GM23338 (cell line): ENCODE measurements around the gene GRIK4. TPM values are rescaled to one million over a fixed set of nuclear protein-coding genes. Genes with fewer than 3 reads are reported as not detected.

Experiments used
- ATAC-seq: fragments of 200-7000 bp; cut with Tn5 transposase; 3 replicates; pipeline ENCODE4 v1.9.1; 2020
- DNase-seq: peaks from one replicate; pipeline ENCODE4 v3.0.0-alpha.2; 2015; ENCODE audit warnings: low spot score
- H2AFZ ChIP-seq: fragments of 200-600 bp; sonication (generic); 2 replicates; pipeline ENCODE4 v1.8.0; 2016; ENCODE audit warnings: antibody characterized with exemption, mild to moderate bottlenecking, moderate library complexity
- H3F3A ChIP-seq: fragments of 200-600 bp; sonication (generic); replicated peaks from 2 replicates; pipeline ENCODE4 v1.8.0; 2017; ENCODE audit warnings: antibody characterized with exemption, mixed run types, low read depth
- H3K27ac ChIP-seq: fragments of 200-600 bp; sonication (generic); 2 replicates; pipeline ENCODE4 v1.6.1; 2016; ENCODE audit warnings: low read depth
- H3K27me3 ChIP-seq: fragments of 200-600 bp; sonication (generic); 2 replicates; pipeline ENCODE4 v1.8.0; 2016; ENCODE audit warnings: mild to moderate bottlenecking, mixed run types, moderate library complexity; ENCODE audit not compliant: insufficient read depth
- H3K36me3 ChIP-seq: fragments of 200-600 bp; sonication (generic); 2 replicates; pipeline ENCODE4 v1.8.0; 2016; ENCODE audit warnings: mild to moderate bottlenecking; ENCODE audit not compliant: insufficient read depth
- H3K4me1 ChIP-seq: fragments of 200-600 bp; sonication (generic); 2 replicates; pipeline ENCODE4 v1.8.0; 2016; ENCODE audit warnings: mild to moderate bottlenecking, moderate library complexity; ENCODE audit not compliant: insufficient read depth
- H3K4me2 ChIP-seq: fragments of 200-600 bp; sonication (generic); 2 replicates; pipeline ENCODE4 v1.7.1; 2017; ENCODE audit warnings: mixed run types
- H3K4me3 ChIP-seq: fragments of 200-600 bp; sonication (generic); 2 replicates; pipeline ENCODE4 v1.6.1; 2016; ENCODE audit warnings: mixed run types
- H3K79me2 ChIP-seq: fragments of 200-600 bp; sonication (generic); replicated peaks from 2 replicates; pipeline ENCODE4 v1.8.0; 2017; ENCODE audit warnings: mild to moderate bottlenecking; ENCODE audit not compliant: insufficient read depth
- H3K9me2 ChIP-seq: fragments of 200-600 bp; sonication (generic); 2 replicates; pipeline ENCODE4 v1.8.0; 2017; ENCODE audit not compliant: insufficient read depth
- H4K20me1 ChIP-seq: fragments of 200-600 bp; sonication (generic); replicated peaks from 2 replicates; pipeline ENCODE4 v1.8.0; 2017; ENCODE audit warnings: mild to moderate bottlenecking; ENCODE audit not compliant: insufficient read depth
- H3K27ac Mint-ChIP-seq: 2 replicates; pipeline ENCODE4 v1.8.0; 2020; ENCODE audit warnings: inconsistent platforms, mild to moderate bottlenecking, moderate library complexity, mixed read lengths
- H3K27me3 Mint-ChIP-seq: 3 replicates; pipeline ENCODE4 v1.8.0; 2022; ENCODE audit warnings: low read depth, mild to moderate bottlenecking, moderate library complexity, mixed read lengths, inconsistent platforms; ENCODE audit not compliant: insufficient read depth, poor library complexity
- H3K36me3 Mint-ChIP-seq: 3 replicates; pipeline ENCODE4 v1.8.0; 2021; ENCODE audit warnings: low read depth, mild to moderate bottlenecking, inconsistent platforms, moderate library complexity, mixed read lengths
- H3K4me1 Mint-ChIP-seq: 3 replicates; pipeline ENCODE4 v1.8.0; 2020; ENCODE audit warnings: mild to moderate bottlenecking, inconsistent platforms, mixed read lengths
- H3K4me3 Mint-ChIP-seq: 3 replicates; pipeline ENCODE4 v1.8.0; 2021; ENCODE audit warnings: moderate library complexity, mild to moderate bottlenecking, inconsistent platforms, mixed read lengths
- H3K9me3 Mint-ChIP-seq: 3 replicates; pipeline ENCODE4 v1.8.0; 2020; ENCODE audit warnings: moderate library complexity, mild to moderate bottlenecking, inconsistent platforms, mixed read lengths
- CREB1 ChIP-seq: fragments of 250-450 bp; sonication (Bioruptor Pico); IDR thresholded peaks from 2 replicates; pipeline ENCODE4 v1.5.0; 2020; ENCODE audit warnings: low read depth, mild to moderate bottlenecking, moderate library complexity
- CTCF ChIP-seq, 2 experiments: fragments of 200-600 bp in 1 of 2; sonication (generic) in 1 of 2; conservative IDR thresholded peaks; 2 replicates each; pipeline versions ENCODE4 v1.5.1 to v1.6.1; 2016 to 2017; ENCODE audit warnings: antibody characterized with exemption in 2 of 2, low read depth in 2 of 2, mild to moderate bottlenecking in 2 of 2, moderate library complexity in 1 of 2
- ETS1 ChIP-seq: IDR thresholded peaks from 2 replicates; pipeline ENCODE4 v1.6.1; 2016; ENCODE audit warnings: antibody characterized with exemption
- EZH2 ChIP-seq: fragments of 200-600 bp; sonication (generic); IDR thresholded peaks from one replicate; pipeline ENCODE4 v1.8.0; 2017; ENCODE audit warnings: antibody characterized with exemption, mild to moderate bottlenecking, low read depth; ENCODE audit not compliant: unreplicated experiment
- EZH2phosphoT487 ChIP-seq: fragments of 200-600 bp; sonication (generic); IDR thresholded peaks from one replicate; pipeline ENCODE4 v1.8.1; 2018; ENCODE audit warnings: antibody characterized with exemption; ENCODE audit not compliant: unreplicated experiment
- JUNB ChIP-seq: IDR thresholded peaks from one replicate; pipeline ENCODE4 v1.6.1; 2016; ENCODE audit warnings: antibody characterized with exemption; ENCODE audit not compliant: unreplicated experiment
- NANOG ChIP-seq: IDR thresholded peaks from 2 replicates; pipeline ENCODE4 v1.6.1; 2016; ENCODE audit warnings: antibody characterized with exemption, borderline replicate concordance
- POLR2AphosphoS5 ChIP-seq: IDR thresholded peaks from 2 replicates; pipeline ENCODE4 v1.6.1; 2016; ENCODE audit warnings: antibody characterized with exemption, low read depth
- STAT1 ChIP-seq: IDR thresholded peaks from one replicate; pipeline ENCODE4 v1.6.1; 2016; ENCODE audit warnings: antibody characterized with exemption; ENCODE audit not compliant: unreplicated experiment
- ZNF331 ChIP-seq: fragments of 250-450 bp; sonication (Bioruptor Pico); IDR thresholded peaks from 2 replicates; pipeline ENCODE4 v1.5.0; 2020; ENCODE audit warnings: low read depth, mild to moderate bottlenecking, moderate library complexity
- ZNF462 ChIP-seq: fragments of 250-450 bp; sonication (Bioruptor Pico); IDR thresholded peaks from 2 replicates; pipeline ENCODE4 v1.5.0; 2020; ENCODE audit warnings: mild to moderate bottlenecking, moderate library complexity
- polyA plus RNA-seq: library from polyadenylated mRNA; unstranded; fragments of >200 nt; fragmentation: Nextera tagmentation; extraction: Ambion mirVana; gene quantifications from 2 replicates; pipeline ENCODE4 v1.2.1, GENCODE V29; 2016
- total RNA-seq: library from RNA; depleted of rRNA; stranded (reverse); fragments of >200 nt; shearing (Covaris generic); gene quantifications from 2 replicates; pipeline ENCODE4 v1.2.3, GENCODE V29; 2014

GRIK4 gene
- total and polyA plus RNA-seq, 2 experiments from 2014 or later = 0.63 to 2.2 TPM

- TF ChIP-seq CTCF (conservative IDR thresholded peaks at IDR 0.05; ENCODE audit: low read depth in 2 of 2) (no peak), EZH2phosphoT487 (no peak), NANOG (no peak), JUNB (no peak), POLR2AphosphoS5 (no peak)
Measured at GRCh38 chr11:120878781-120879180, 367.2 kb downstream of the GRIK4 start (continued).

GRCh38 chr11:120880498-120881175 is 369.1 kb downstream of the GRIK4 start:
- no peak overlapping the region for H3K4me3 Mint-ChIP-seq
- Histone ChIP-seq H2AFZ (no peak overlapping the region), H3K9me2 (peaks cover 6% of the 10 kb centered on the region), H3K79me2 (no peaks in the 10 kb centered on the region), H3K4me1 (no peaks in the 10 kb centered on the region), H3K36me3 (no peaks in the 10 kb centered on the region), H3K27ac (no peak overlapping the region), H3K4me3 (no peak overlapping the region), H3K4me2 (no peak overlapping the region), H3K27me3 (no peaks in the 10 kb centered on the region), H3F3A (no peaks in the 10 kb centered on the region), H4K20me1 (no peaks in the 10 kb centered on the region)
- DNase-seq (no peak), ATAC-seq (no peak)
- peaks cover 5% of the 10 kb centered on the region; the same call in 2 of the 3 replicates for H3K9me3 Mint-ChIP-seq
- peaks cover 9% of the 10 kb centered on the region for H3K27me3 Mint-ChIP-seq
- H3K36me3 Mint-ChIP-seq = peaks cover 8% of the 10 kb centered on the region
- no peak overlapping the region for H3K27ac Mint-ChIP-seq
- peaks cover 14% of the 10 kb centered on the region for H3K4me1 Mint-ChIP-seq
- no peak for TF ChIP-seq ETS1
- no peak for TF ChIP-seq CREB1 (CRISPR knock-in tag)
- no peak for TF ChIP-seq ZNF462
- TF ChIP-seq ZNF331 = no peak
- TF ChIP-seq STAT1 = no peak
- TF ChIP-seq JUNB = no peak
- TF ChIP-seq CTCF (conservative IDR thresholded peaks at IDR 0.05; ENCODE audit: low read depth in 2 of 2) = no peak
- TF ChIP-seq EZH2 = no peak
